ENCODE results near the gene ALOX12B. TPM values are rescaled to one million over a fixed set of nuclear protein-coding genes. Genes with fewer than 3 reads are reported as not detected.
A peak's percentile ranks its signal among the peaks of the same experiment; 100 is the strongest.

Gene ALOX12B
- total and polyA plus RNA-seq, 2 of the 13 experiments (the other 11 are each of a cell fraction or from before 2014, with no cell fraction given): 0.13 TPM; not detected in 1

DNA sequence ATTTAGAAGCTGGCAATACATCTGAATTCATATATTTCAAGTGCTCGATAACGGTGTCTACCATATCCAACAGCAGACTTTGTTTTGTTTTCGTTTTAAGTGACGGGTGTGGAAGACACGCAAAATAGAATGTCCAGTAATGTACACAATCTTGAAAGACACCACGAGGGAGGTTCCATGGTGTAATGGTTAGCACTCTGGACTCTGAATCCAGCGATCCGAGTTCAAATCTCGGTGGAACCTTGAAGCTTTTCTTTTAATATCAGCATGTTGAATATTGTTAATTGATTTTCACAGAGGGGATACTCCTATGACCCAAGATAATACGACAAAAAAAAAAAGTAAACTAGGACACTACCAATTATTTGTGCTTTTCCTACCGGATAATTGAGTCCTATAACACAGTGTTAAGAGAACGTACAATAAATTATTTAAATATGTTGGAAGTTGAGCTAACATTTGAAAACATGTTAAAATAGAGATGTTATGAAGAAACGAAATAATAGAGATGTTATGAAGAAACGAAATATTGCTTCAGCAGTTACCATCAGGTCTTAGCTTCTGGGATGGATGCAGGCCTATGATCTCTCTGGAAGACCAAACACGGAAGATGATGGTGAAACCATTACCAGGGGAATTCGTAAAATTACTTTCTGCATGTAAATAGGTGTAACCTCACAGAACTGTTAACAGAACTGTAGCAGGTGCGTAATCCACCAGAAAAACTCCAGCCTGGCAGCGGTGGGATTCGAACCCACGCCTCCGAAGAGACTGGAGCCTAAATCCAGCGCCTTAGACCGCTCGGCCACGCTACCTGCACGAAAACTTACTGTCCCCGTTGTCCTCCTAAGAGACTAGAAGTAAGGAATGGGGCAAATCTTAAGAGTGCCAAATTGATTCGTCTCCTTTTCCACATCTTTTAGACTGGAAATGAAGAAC, 32.3 kb upstream of the ALOX12B start (continued):
- TF ChIP-seq, protein P1, sequence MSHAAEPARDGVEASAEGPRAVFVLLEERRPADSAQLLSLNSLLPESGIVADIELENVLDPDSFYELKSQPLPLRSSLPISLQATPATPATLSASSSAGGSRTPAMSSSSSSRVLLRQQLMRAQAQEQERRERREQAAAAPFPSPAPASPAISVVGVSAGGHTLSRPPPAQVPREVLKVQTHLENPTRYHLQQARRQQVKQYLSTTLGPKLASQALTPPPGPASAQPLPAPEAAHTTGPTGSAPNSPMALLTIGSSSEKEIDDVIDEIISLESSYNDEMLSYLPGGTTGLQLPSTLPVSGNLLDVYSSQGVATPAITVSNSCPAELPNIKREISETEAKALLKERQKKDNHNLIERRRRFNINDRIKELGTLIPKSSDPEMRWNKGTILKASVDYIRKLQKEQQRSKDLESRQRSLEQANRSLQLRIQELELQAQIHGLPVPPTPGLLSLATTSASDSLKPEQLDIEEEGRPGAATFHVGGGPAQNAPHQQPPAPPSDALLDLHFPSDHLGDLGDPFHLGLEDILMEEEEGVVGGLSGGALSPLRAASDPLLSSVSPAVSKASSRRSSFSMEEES (CRISPR knock-in tag; IDR thresholded peaks at IDR 0.05): peak; percentile 69
- TF ChIP-seq TAF15 (IDR thresholded peaks at IDR 0.05; ENCODE audit: low read depth, low read length, poor library complexity, severe bottlenecking) (no peak), ZNF773 (CRISPR knock-in tag; IDR thresholded peaks at IDR 0.05; ENCODE audit: borderline replicate concordance) (no peak), ERF (CRISPR knock-in tag; IDR thresholded peaks at IDR 0.05) (peak; percentile 48; the same call in 1 of the 2 replicates), TOPORS (CRISPR knock-in tag; IDR thresholded peaks at IDR 0.05) (peak; percentile 88), ZNF446 (CRISPR knock-in tag; IDR thresholded peaks at IDR 0.05) (no peak), ZNF101 (CRISPR knock-in tag; IDR thresholded peaks at IDR 0.05; ENCODE audit: borderline replicate concordance, low read depth) (no peak), ZKSCAN8 (CRISPR knock-in tag; IDR thresholded peaks at IDR 0.05; ENCODE audit: borderline replicate concordance) (no peak), ZGPAT (CRISPR knock-in tag; IDR thresholded peaks at IDR 0.05) (peak; percentile 22), ZBTB46 (CRISPR knock-in tag; IDR thresholded peaks at IDR 0.05; ENCODE audit: borderline replicate concordance) (no peak), GLI4 (CRISPR knock-in tag; IDR thresholded peaks at IDR 0.05; ENCODE audit: borderline replicate concordance) (no peak), HMG20B (CRISPR knock-in tag; conservative IDR thresholded peaks at IDR 0.05) (no peak), NKX3-1 (CRISPR knock-in tag; IDR thresholded peaks at IDR 0.05) (peak; percentile 53; the same call in 1 of the 2 replicates)

Measured in HepG2 (cell line).